RWPE2 (cell line): ENCODE results near the gene SLC7A10.

ENCODE experiments used
- ATAC-seq: fragments of 200-7000 bp; cut with Tn5 transposase; 3 replicates; pipeline ENCODE4 v1.9.1; 2021; ENCODE audit warnings: low read depth
- DNase-seq: peaks from one replicate; pipeline ENCODE4 v3.0.0-alpha.2; 2020; ENCODE audit warnings: low spot score
- H3K27ac ChIP-seq: fragments of 450-650 bp; 2 replicates; pipeline ENCODE4 v1.5.1; 2017; ENCODE audit warnings: mild to moderate bottlenecking; ENCODE audit not compliant: poor library complexity, severe bottlenecking
- H3K27me3 ChIP-seq: fragments of 250-450 bp; sonication (Bioruptor Pico); 2 replicates; pipeline ENCODE4 v1.5.1; 2021; ENCODE audit warnings: mild to moderate bottlenecking, moderate library complexity; ENCODE audit not compliant: insufficient read depth, poor library complexity, severe bottlenecking
- H3K36me3 ChIP-seq: fragments of 250-450 bp; sonication (Bioruptor Pico); 2 replicates; pipeline ENCODE4 v1.5.1; 2020; ENCODE audit warnings: low read depth, mild to moderate bottlenecking, moderate library complexity
- H3K4me1 ChIP-seq: fragments of 250-450 bp; sonication (Bioruptor Pico); 2 replicates; pipeline ENCODE4 v1.5.1; 2021; ENCODE audit warnings: mild to moderate bottlenecking, moderate library complexity; ENCODE audit not compliant: insufficient read depth, poor library complexity, severe bottlenecking
- H3K4me3 ChIP-seq: fragments of 250-450 bp; sonication (Bioruptor Pico); 2 replicates; pipeline ENCODE4 v1.5.1; 2021; ENCODE audit warnings: mild to moderate bottlenecking, moderate library complexity; ENCODE audit not compliant: severe bottlenecking
- H3K9me3 ChIP-seq: fragments of 250-450 bp; sonication (Bioruptor Pico); 2 replicates; pipeline ENCODE4 v1.5.1; 2021; ENCODE audit warnings: mild to moderate bottlenecking, moderate library complexity; ENCODE audit not compliant: severe bottlenecking
- TF ChIP-seq, protein P1 (sequence below): fragments of 450-650 bp; IDR thresholded peaks from one replicate; pipeline ENCODE4 v1.5.1; 2017; ENCODE audit warnings: mild to moderate bottlenecking, moderate library complexity; ENCODE audit not compliant: poor library complexity, severe bottlenecking

The SLC7A10 gene

GRCh38 chr19:33261511-33262189, 36.0 kb upstream of the SLC7A10 start:
- Histone ChIP-seq H3K27ac (no peak overlapping the region), H3K9me3 (no peaks in the 10 kb centered on the region), H3K4me3 (no peak overlapping the region), H3K36me3 (no peaks in the 10 kb centered on the region), H3K4me1 (no peaks in the 10 kb centered on the region), H3K27me3 (no peaks in the 10 kb centered on the region)
- no peak for DNase-seq
- TF ChIP-seq, protein P1, sequence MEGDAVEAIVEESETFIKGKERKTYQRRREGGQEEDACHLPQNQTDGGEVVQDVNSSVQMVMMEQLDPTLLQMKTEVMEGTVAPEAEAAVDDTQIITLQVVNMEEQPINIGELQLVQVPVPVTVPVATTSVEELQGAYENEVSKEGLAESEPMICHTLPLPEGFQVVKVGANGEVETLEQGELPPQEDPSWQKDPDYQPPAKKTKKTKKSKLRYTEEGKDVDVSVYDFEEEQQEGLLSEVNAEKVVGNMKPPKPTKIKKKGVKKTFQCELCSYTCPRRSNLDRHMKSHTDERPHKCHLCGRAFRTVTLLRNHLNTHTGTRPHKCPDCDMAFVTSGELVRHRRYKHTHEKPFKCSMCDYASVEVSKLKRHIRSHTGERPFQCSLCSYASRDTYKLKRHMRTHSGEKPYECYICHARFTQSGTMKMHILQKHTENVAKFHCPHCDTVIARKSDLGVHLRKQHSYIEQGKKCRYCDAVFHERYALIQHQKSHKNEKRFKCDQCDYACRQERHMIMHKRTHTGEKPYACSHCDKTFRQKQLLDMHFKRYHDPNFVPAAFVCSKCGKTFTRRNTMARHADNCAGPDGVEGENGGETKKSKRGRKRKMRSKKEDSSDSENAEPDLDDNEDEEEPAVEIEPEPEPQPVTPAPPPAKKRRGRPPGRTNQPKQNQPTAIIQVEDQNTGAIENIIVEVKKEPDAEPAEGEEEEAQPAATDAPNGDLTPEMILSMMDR, result no peak
- no peak for ATAC-seq

GRCh38 chr19:33260628-33261418, 35.2 kb upstream of the SLC7A10 start:
- ATAC-seq (no peak), DNase-seq (no peak)
- Histone ChIP-seq H3K27ac (no peak overlapping the region), H3K27me3 (no peaks in the 10 kb centered on the region), H3K36me3 (no peaks in the 10 kb centered on the region), H3K4me3 (no peak overlapping the region), H3K4me1 (no peaks in the 10 kb centered on the region), H3K9me3 (no peaks in the 10 kb centered on the region)
- TF ChIP-seq, protein P1, result no peak

- H3K27me3 ChIP-seq, result no peaks in the 10 kb centered on the region
- H3K27ac ChIP-seq, result no peak overlapping the region
- DNase-seq (no peak), ATAC-seq (no peak)
- TF ChIP-seq, protein P1, result no peak
- H3K4me3 ChIP-seq, result no peak overlapping the region
- no peaks in the 10 kb centered on the region for H3K9me3 ChIP-seq
- H3K4me1 ChIP-seq, result no peaks in the 10 kb centered on the region
- H3K36me3 ChIP-seq, result no peaks in the 10 kb centered on the region
Observed at GRCh38 chr19:33259539-33259938, 33.9 kb upstream of the SLC7A10 start.

- H3K27ac ChIP-seq, result no peak overlapping the region
- H3K9me3 ChIP-seq, result no peaks in the 10 kb centered on the region
- DNase-seq (no peak), ATAC-seq (no peak)
- no peaks in the 10 kb centered on the region for H3K4me1 ChIP-seq
- TF ChIP-seq, protein P1, result no peak
- H3K36me3 ChIP-seq, result no peaks in the 10 kb centered on the region
- no peak overlapping the region for H3K4me3 ChIP-seq
- H3K27me3 ChIP-seq, result no peaks in the 10 kb centered on the region
Observed at GRCh38 chr19:33257828-33258227, 32.2 kb upstream of the SLC7A10 start.

DNA sequence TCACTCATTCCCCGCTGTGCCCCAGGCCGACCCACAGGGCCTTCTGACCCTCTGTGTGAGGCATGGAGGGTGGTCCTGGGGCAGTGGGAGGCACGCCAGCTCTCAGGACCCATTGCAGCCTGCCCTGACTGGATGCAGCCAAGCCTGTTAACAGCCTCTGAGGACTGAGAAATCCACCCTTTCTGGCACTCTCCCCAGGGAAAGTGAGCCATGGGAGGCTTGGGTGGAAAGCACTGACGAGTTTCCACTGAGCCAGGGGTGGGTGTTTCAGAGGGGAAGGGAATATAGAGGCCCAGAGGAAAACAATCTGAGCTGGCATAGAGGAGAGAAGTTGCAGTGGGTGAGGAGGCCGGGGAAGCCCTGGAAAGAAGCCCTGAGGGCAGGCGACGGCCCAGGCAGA, 30.6 kb upstream of the SLC7A10 start:
- Histone ChIP-seq H3K27me3 (no peaks in the 10 kb centered on the region), H3K4me3 (no peak overlapping the region), H3K36me3 (no peaks in the 10 kb centered on the region), H3K4me1 (no peaks in the 10 kb centered on the region), H3K9me3 (no peaks in the 10 kb centered on the region), H3K27ac (no peak overlapping the region)
- ATAC-seq, result no peak
- DNase-seq, result no peak
- TF ChIP-seq, protein P1, result no peak
